Measurements from ENCODE around the gene LYRM2. TPM values are rescaled to one million over a fixed set of nuclear protein-coding genes. Genes with fewer than 3 reads are reported as not detected.

The LYRM2 gene
- total RNA-seq, 1 donor from 2014 or later, result 9.4 TPM

GRCh38 chr6:89553431-89553830 lies 85.1 kb downstream of the LYRM2 start:
- H3K9me3 ChIP-seq (ENCODE audit: control insufficient read depth in 3 of 3, low read length in 3 of 3), result no peaks in the 10 kb centered on the region
- H3K36me3 ChIP-seq (ENCODE audit: control insufficient read depth in 3 of 3, insufficient read depth in 3 of 3, low read length in 3 of 3), result no peaks in the 10 kb centered on the region
- no peak overlapping the region for H3K4me3 ChIP-seq (ENCODE audit: low read length in 3 of 3)
- no peak overlapping the region for H3K27ac ChIP-seq (ENCODE audit: low read depth, low read length)
- H3K9ac ChIP-seq (ENCODE audit: low read depth in 1 of 3, low read length in 3 of 3), result no peak overlapping the region
- no peaks in the 10 kb centered on the region for H3K27me3 ChIP-seq (ENCODE audit: control insufficient read depth in 3 of 3, insufficient read depth in 3 of 3, low read length in 3 of 3)
- H3K4me1 ChIP-seq (ENCODE audit: control insufficient read depth in 3 of 3, insufficient read depth in 3 of 3, low read length in 3 of 3), result no peaks in the 10 kb centered on the region

GRCh38 chr6:89547281-89547680 lies 91.3 kb downstream of the LYRM2 start:
- H3K9me3 ChIP-seq (ENCODE audit: control insufficient read depth in 3 of 3, low read length in 3 of 3), result no peaks in the 10 kb centered on the region
- H3K27me3 ChIP-seq (ENCODE audit: control insufficient read depth in 3 of 3, insufficient read depth in 3 of 3, low read length in 3 of 3), result no peaks in the 10 kb centered on the region
- H3K9ac ChIP-seq (ENCODE audit: low read depth in 1 of 3, low read length in 3 of 3), result no peak overlapping the region
- no peaks in the 10 kb centered on the region for H3K36me3 ChIP-seq (ENCODE audit: control insufficient read depth in 3 of 3, insufficient read depth in 3 of 3, low read length in 3 of 3)
- no peak overlapping the region for H3K4me3 ChIP-seq (ENCODE audit: low read length in 3 of 3)
- H3K27ac ChIP-seq (ENCODE audit: low read depth, low read length), result no peak overlapping the region
- H3K4me1 ChIP-seq (ENCODE audit: control insufficient read depth in 3 of 3, insufficient read depth in 3 of 3, low read length in 3 of 3), result no peaks in the 10 kb centered on the region

DNA sequence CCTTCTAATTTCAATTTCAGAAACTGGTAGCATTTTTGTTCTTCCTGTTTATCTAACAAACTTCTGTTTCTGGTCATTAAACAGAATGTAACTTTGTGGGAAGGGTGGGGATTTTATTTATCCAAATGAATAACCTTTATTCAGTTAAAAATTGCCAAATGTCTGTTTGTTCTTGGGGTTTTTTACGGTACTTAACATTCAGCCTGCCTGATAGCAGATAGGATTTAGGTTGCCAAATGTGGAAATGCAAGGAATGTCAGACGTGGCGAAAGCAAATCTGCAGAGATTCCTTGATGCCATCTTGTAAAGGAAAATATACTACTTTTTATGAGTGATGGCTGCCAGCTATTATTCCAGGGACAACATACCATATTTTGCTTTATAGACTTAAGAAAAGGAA lies 95.7 kb downstream of the LYRM2 start:
- Histone ChIP-seq H3K4me1 (ENCODE audit: control insufficient read depth in 3 of 3, insufficient read depth in 3 of 3, low read length in 3 of 3) (no peaks in the 10 kb centered on the region), H3K36me3 (ENCODE audit: control insufficient read depth in 3 of 3, insufficient read depth in 3 of 3, low read length in 3 of 3) (no peaks in the 10 kb centered on the region), H3K4me3 (ENCODE audit: low read length in 3 of 3) (no peak overlapping the region), H3K27ac (ENCODE audit: low read depth, low read length) (no peak overlapping the region), H3K9me3 (ENCODE audit: control insufficient read depth in 3 of 3, low read length in 3 of 3) (no peaks in the 10 kb centered on the region), H3K9ac (ENCODE audit: low read depth in 1 of 3, low read length in 3 of 3) (no peak overlapping the region), H3K27me3 (ENCODE audit: control insufficient read depth in 3 of 3, insufficient read depth in 3 of 3, low read length in 3 of 3) (no peaks in the 10 kb centered on the region)

DNA sequence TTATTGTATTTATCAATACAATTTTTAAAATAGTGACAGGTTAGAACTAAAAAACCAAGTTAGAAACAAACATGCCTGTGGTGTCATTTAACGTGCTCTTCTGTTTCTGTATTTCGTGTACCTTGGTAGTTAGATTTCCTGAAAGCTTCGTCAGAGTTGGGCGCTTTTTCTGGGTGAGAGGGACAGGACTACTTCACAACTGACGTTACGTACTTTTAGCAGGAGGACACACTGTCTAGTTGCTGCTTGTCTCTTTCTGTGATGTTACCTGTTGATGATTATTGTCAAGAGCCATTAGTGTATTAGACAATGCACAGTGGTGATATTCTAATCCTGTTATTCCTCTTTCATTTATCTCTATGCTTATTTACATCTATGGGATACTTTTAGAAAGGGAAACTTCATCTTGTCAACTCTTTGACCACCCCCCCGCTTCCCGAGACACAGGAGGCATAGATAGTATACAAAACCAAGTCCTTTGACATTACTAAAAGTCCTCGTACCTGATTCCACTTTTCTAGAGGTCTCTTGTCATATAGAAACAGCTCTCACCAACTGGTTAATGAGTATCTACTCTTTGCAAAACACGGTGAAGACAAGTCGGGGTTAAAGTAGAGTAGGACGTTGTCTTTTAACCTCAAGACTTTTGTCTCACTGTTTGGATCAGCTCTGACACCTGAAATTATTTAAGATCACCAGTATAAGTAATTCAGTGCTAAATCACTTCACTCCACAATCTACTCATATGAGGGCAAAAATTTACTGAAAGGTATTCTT lies 96.3 kb downstream of the LYRM2 start:
- H3K27me3 ChIP-seq (ENCODE audit: control insufficient read depth in 3 of 3, insufficient read depth in 3 of 3, low read length in 3 of 3), result no peaks in the 10 kb centered on the region
- H3K4me3 ChIP-seq (ENCODE audit: low read length in 3 of 3), result no peak overlapping the region
- no peaks in the 10 kb centered on the region for H3K4me1 ChIP-seq (ENCODE audit: control insufficient read depth in 3 of 3, insufficient read depth in 3 of 3, low read length in 3 of 3)
- no peak overlapping the region for H3K27ac ChIP-seq (ENCODE audit: low read depth, low read length)
- H3K9me3 ChIP-seq (ENCODE audit: control insufficient read depth in 3 of 3, low read length in 3 of 3), result no peaks in the 10 kb centered on the region
- no peaks in the 10 kb centered on the region for H3K36me3 ChIP-seq (ENCODE audit: control insufficient read depth in 3 of 3, insufficient read depth in 3 of 3, low read length in 3 of 3)
- H3K9ac ChIP-seq (ENCODE audit: low read depth in 1 of 3, low read length in 3 of 3), result no peak overlapping the region

GRCh38 chr6:89539779-89540178 lies 98.8 kb downstream of the LYRM2 start:
- Histone ChIP-seq H3K27ac (ENCODE audit: low read depth, low read length) (no peak overlapping the region), H3K9ac (ENCODE audit: low read depth in 1 of 3, low read length in 3 of 3) (no peak overlapping the region), H3K4me3 (ENCODE audit: low read length in 3 of 3) (no peak overlapping the region), H3K36me3 (ENCODE audit: control insufficient read depth in 3 of 3, insufficient read depth in 3 of 3, low read length in 3 of 3) (no peaks in the 10 kb centered on the region), H3K27me3 (ENCODE audit: control insufficient read depth in 3 of 3, insufficient read depth in 3 of 3, low read length in 3 of 3) (no peaks in the 10 kb centered on the region), H3K9me3 (ENCODE audit: control insufficient read depth in 3 of 3, low read length in 3 of 3) (no peaks in the 10 kb centered on the region), H3K4me1 (ENCODE audit: control insufficient read depth in 3 of 3, insufficient read depth in 3 of 3, low read length in 3 of 3) (no peaks in the 10 kb centered on the region)

GRCh38 chr6:89536231-89536630 lies 102.3 kb downstream of the LYRM2 start:
- H3K36me3 ChIP-seq (ENCODE audit: control insufficient read depth in 3 of 3, insufficient read depth in 3 of 3, low read length in 3 of 3), result no peaks in the 10 kb centered on the region
- no peak overlapping the region for H3K27ac ChIP-seq (ENCODE audit: low read depth, low read length)
- no peaks in the 10 kb centered on the region for H3K4me1 ChIP-seq (ENCODE audit: control insufficient read depth in 3 of 3, insufficient read depth in 3 of 3, low read length in 3 of 3)
- no peaks in the 10 kb centered on the region for H3K9me3 ChIP-seq (ENCODE audit: control insufficient read depth in 3 of 3, low read length in 3 of 3)
- no peaks in the 10 kb centered on the region for H3K27me3 ChIP-seq (ENCODE audit: control insufficient read depth in 3 of 3, insufficient read depth in 3 of 3, low read length in 3 of 3)
- no peak overlapping the region for H3K9ac ChIP-seq (ENCODE audit: low read depth in 1 of 3, low read length in 3 of 3)
- no peak overlapping the region for H3K4me3 ChIP-seq (ENCODE audit: low read length in 3 of 3)

DNA sequence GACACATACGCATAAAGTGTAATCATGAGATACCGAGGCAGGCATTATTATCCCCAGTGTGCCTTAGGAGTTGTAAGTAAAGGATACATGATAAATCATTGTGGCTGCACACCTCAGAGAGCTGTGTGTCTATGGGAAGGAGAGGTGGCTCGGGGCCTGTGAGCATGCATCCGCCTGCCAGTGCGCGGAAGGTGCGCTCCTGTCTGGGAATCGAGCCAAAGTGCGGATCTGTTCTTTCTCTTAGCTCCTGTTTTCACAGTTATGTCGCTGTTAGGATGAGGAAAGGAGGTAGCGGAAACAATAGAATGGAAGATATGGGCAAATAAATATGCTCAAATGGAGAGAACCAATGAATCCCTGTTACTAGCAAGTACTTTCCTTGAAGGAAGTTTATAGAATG lies 107.6 kb downstream of the LYRM2 start:
- Histone ChIP-seq H3K4me1 (ENCODE audit: control insufficient read depth in 3 of 3, insufficient read depth in 3 of 3, low read length in 3 of 3) (peaks cover 6 to 9% (median 6%) of the 10 kb centered on the region in 3 donors), H3K27ac (ENCODE audit: low read depth, low read length) (no peak overlapping the region), H3K36me3 (ENCODE audit: control insufficient read depth in 3 of 3, insufficient read depth in 3 of 3, low read length in 3 of 3) (no peaks in the 10 kb centered on the region), H3K9me3 (ENCODE audit: control insufficient read depth in 3 of 3, low read length in 3 of 3) (no peaks in the 10 kb centered on the region), H3K27me3 (ENCODE audit: control insufficient read depth in 3 of 3, insufficient read depth in 3 of 3, low read length in 3 of 3) (no peaks in the 10 kb centered on the region), H3K9ac (ENCODE audit: low read depth in 1 of 3, low read length in 3 of 3) (no peak overlapping the region), H3K4me3 (ENCODE audit: low read length in 3 of 3) (no peak overlapping the region)

GRCh38 chr6:89528866-89529265 lies 109.7 kb downstream of the LYRM2 start:
- no peaks in the 10 kb centered on the region for H3K27me3 ChIP-seq (ENCODE audit: control insufficient read depth in 3 of 3, insufficient read depth in 3 of 3, low read length in 3 of 3)
- H3K4me1 ChIP-seq (ENCODE audit: control insufficient read depth in 3 of 3, insufficient read depth in 3 of 3, low read length in 3 of 3), result peaks cover 11 to 20% (median 15%) of the 10 kb centered on the region in 3 donors
- no peak overlapping the region for H3K27ac ChIP-seq (ENCODE audit: low read depth, low read length)
- H3K9me3 ChIP-seq (ENCODE audit: control insufficient read depth in 3 of 3, low read length in 3 of 3), result no peaks in the 10 kb centered on the region
- H3K4me3 ChIP-seq (ENCODE audit: low read length in 3 of 3), result no peak overlapping the region
- H3K9ac ChIP-seq (ENCODE audit: low read depth in 1 of 3, low read length in 3 of 3), result no peak overlapping the region
- H3K36me3 ChIP-seq (ENCODE audit: control insufficient read depth in 3 of 3, insufficient read depth in 3 of 3, low read length in 3 of 3), result no peaks in the 10 kb centered on the region

DNA sequence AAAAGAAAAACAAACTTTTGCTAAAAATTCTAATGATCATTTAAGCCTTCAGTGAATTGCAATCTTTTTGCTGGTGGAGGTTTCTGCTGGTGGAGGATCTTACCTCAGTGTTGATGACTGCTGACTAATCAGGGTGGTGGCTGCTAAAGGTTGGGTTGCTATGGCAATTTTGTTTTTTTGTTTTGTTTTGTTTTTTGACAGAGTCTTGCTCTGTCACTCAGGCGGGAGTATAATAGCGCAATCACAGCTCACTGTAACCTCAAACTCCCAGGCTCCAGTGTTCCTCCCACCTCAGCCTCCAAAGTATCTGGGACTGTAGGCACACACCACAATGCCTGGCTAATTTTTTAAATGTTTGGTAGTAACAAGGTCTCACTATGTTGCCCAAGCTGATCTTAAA lies 110.9 kb downstream of the LYRM2 start:
- Histone ChIP-seq H3K9ac (ENCODE audit: low read depth in 1 of 3, low read length in 3 of 3) (no peak overlapping the region), H3K27me3 (ENCODE audit: control insufficient read depth in 3 of 3, insufficient read depth in 3 of 3, low read length in 3 of 3) (no peaks in the 10 kb centered on the region), H3K4me1 (ENCODE audit: control insufficient read depth in 3 of 3, insufficient read depth in 3 of 3, low read length in 3 of 3) (peaks cover 15 to 20% (median 17%) of the 10 kb centered on the region in 3 donors), H3K27ac (ENCODE audit: low read depth, low read length) (no peak overlapping the region), H3K4me3 (ENCODE audit: low read length in 3 of 3) (no peak overlapping the region), H3K9me3 (ENCODE audit: control insufficient read depth in 3 of 3, low read length in 3 of 3) (no peaks in the 10 kb centered on the region), H3K36me3 (ENCODE audit: control insufficient read depth in 3 of 3, insufficient read depth in 3 of 3, low read length in 3 of 3) (no peaks in the 10 kb centered on the region)

DNA sequence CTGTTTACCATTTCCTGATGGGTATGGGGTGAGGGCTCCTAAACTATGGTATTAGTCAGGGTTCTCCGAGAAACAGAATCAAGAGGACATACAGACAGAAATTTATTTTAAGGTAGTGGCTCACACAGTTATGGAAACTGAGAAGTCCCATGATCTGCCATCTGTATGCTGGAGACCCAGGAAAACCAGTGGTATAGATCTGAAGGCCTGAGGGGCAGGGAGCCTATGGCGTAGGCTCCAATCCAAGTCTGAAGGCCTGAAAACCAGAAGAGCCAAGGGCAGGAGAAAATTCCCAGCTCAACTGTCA lies 112.0 kb downstream of the LYRM2 start:
- H3K27ac ChIP-seq (ENCODE audit: low read depth, low read length), result peak overlapping the region; percentile 71
- H3K27me3 ChIP-seq (ENCODE audit: control insufficient read depth in 3 of 3, insufficient read depth in 3 of 3, low read length in 3 of 3), result no peaks in the 10 kb centered on the region
- no peak overlapping the region for H3K9ac ChIP-seq (ENCODE audit: low read depth in 1 of 3, low read length in 3 of 3)

More for the DNA sequence above, 112.0 kb downstream of the LYRM2 start:
- H3K9me3 ChIP-seq (ENCODE audit: control insufficient read depth in 3 of 3, low read length in 3 of 3), result no peaks in the 10 kb centered on the region
- H3K4me3 ChIP-seq (ENCODE audit: low read length in 3 of 3), result no peak overlapping the region
- H3K36me3 ChIP-seq (ENCODE audit: control insufficient read depth in 3 of 3, insufficient read depth in 3 of 3, low read length in 3 of 3), result no peaks in the 10 kb centered on the region
- H3K4me1 ChIP-seq (ENCODE audit: control insufficient read depth in 3 of 3, insufficient read depth in 3 of 3, low read length in 3 of 3), result peaks cover 15 to 20% (median 17%) of the 10 kb centered on the region in 3 donors

Measured in skeletal muscle tissue (tissue), 4 donors.